Upper lobe of left lung (tissue), 6 donors: ENCODE measurements around the gene NXF3. TPM values are rescaled to one million over a fixed set of nuclear protein-coding genes. Genes with fewer than 3 reads are reported as not detected.

Experiments
- ATAC-seq, 2 donors: fragments of 200-7000 bp; cut with Tn5 transposase; one replicate each; pipeline ENCODE4 v1.9.1; 2022; ENCODE audit warnings: mild to moderate bottlenecking in 2 of 2, moderate library complexity in 2 of 2; ENCODE audit not compliant: low FRiP score in 2 of 2
- DNase-seq, 2 donors: peaks; one replicate each; pipeline ENCODE4 v3.0.0-alpha.2; 2019 to 2020
- H3K27ac ChIP-seq, 4 donors: fragments of 200-600 bp; sonication (generic); one replicate each; pipeline ENCODE4 v1.5.1; 2016 to 2019
- H3K27me3 ChIP-seq, 4 donors: fragments of 200-600 bp; sonication (generic); one replicate each; pipeline ENCODE4 v1.5.1; 2017 to 2019
- H3K36me3 ChIP-seq, 4 donors: fragments of 200-600 bp; sonication (generic); one replicate each; pipeline ENCODE4 v1.5.1; 2016 to 2019
- H3K4me1 ChIP-seq, 4 donors: fragments of 200-600 bp; sonication (generic); one replicate each; pipeline ENCODE4 v1.5.1; 2018 to 2019
- H3K4me3 ChIP-seq, 4 donors: fragments of 200-600 bp; sonication (generic); one replicate each; pipeline ENCODE4 v1.5.1; 2017 to 2019; ENCODE audit warnings: mild to moderate bottlenecking in 2 of 4, moderate library complexity in 1 of 4
- H3K9me3 ChIP-seq, 4 donors: fragments of 200-600 bp; sonication (generic); one replicate each; pipeline ENCODE4 v1.5.1; 2018 to 2019
- CTCF ChIP-seq, 6 experiments: fragments of 450-650 bp in 4 of 6; fragments of 200-600 bp in 2 of 6; sonication (generic) in 2 of 6; IDR thresholded peaks; one replicate each; pipeline ENCODE4 v1.5.1; 2016 to 2019; ENCODE audit warnings: antibody characterized with exemption in 6 of 6
- EP300 ChIP-seq, 4 donors: sonication (generic); formaldehyde crosslinking; IDR thresholded peaks; one replicate each; pipeline ENCODE4 v1.5.1; 2017; ENCODE audit warnings: antibody characterized with exemption in 4 of 4, control low read depth in 2 of 4
- POLR2A ChIP-seq, 4 donors: fragments of 450-650 bp; IDR thresholded peaks; one replicate each; pipeline ENCODE4 v1.5.1; 2016 to 2017; ENCODE audit warnings: antibody characterized with exemption in 4 of 4, mild to moderate bottlenecking in 2 of 4
- POLR2AphosphoS5 ChIP-seq, 2 donors: sonication (generic); formaldehyde crosslinking; IDR thresholded peaks; one replicate each; pipeline ENCODE4 v1.5.1; 2017; ENCODE audit warnings: antibody characterized with exemption in 2 of 2
- WGBS, 2 donors: methylation state at CpG; one replicate each; pipeline ENCODE4 v1.1.5; 2017 to 2018; 5-methylcytosine and 5-hydroxymethylcytosine counted together
- total RNA-seq, 6 donors: library from RNA; depleted of rRNA in 4 of 6; stranded (reverse); fragments of >200 nt in 4 of 6; gene quantifications; one replicate each; pipeline versions ENCODE4 v1.1.0 to v1.2.1, GENCODE V29; 2016 to 2021
- donor health status: DM: no; HTN: no; CAD: no; lungs with moderate emphysema.
- donor health status: DM: no; HTN: yes; CAD: no; lungs with severe emphysema.

Gene NXF3
- total RNA-seq, 6 donors from 2014 or later = 1.5 to 24.1 (median 6.8) TPM

- Histone ChIP-seq H3K27me3 (no peaks in the 10 kb centered on the region), H3K36me3 (no peaks in the 10 kb centered on the region), H3K9me3 (no peaks in the 10 kb centered on the region), H3K4me3 (peak within 1 kb of the TSS in 3 of 4 donors; percentile 30 to 49 (median 32)), H3K27ac (no peak within 1 kb of the TSS), H3K4me1 (peaks cover 0 to 8% (median 0%) of the 10 kb centered on the region in 4 donors)
- ATAC-seq (peak in 1 of 2 donors; percentile 55), DNase-seq (peak in 1 of 2 donors; percentile 77)
- TF ChIP-seq POLR2AphosphoS5 (IDR thresholded peaks at IDR 0.05) = no peak
- TF ChIP-seq CTCF (IDR thresholded peaks at IDR 0.05) = no peak
- no peak for TF ChIP-seq POLR2A (IDR thresholded peaks at IDR 0.05)
- TF ChIP-seq EP300 (IDR thresholded peaks at IDR 0.05) = no peak
- WGBS, 2 donors = 0 to 24% methylated on average over 2 to 36 of the region's 39 CpGs
These were observed 29.0 kb downstream of the NXF3 start, which contains the start of gene BEX1 for GRCh38 chrX:103063918-103064434. Gene BEX1, minus strand, starts transcription at chrX:103064171. Its CDS starts 897 bp downstream, at chrX:103063274.

- peak in 1 of 2 donors; percentile 56 for DNase-seq
- Histone ChIP-seq H3K4me3 (peak overlapping the region in 3 of 4 donors; percentile 30 to 49 (median 32)), H3K27me3 (no peaks in the 10 kb centered on the region)
These were observed 29.6 kb downstream of the NXF3 start for GRCh38 chrX:103063191-103063845.

GRCh38 chrX:103061486-103061885, 31.5 kb downstream of the NXF3 start:
- WGBS, 2 donors = 82 to 89% methylated on average over 3 of the region's 3 CpGs
- DNase-seq = no peak
- no peak for ATAC-seq
- no peak for TF ChIP-seq POLR2A (IDR thresholded peaks at IDR 0.05)
- no peak for TF ChIP-seq EP300 (IDR thresholded peaks at IDR 0.05)
- TF ChIP-seq CTCF (IDR thresholded peaks at IDR 0.05) = no peak
- no peak for TF ChIP-seq POLR2AphosphoS5 (IDR thresholded peaks at IDR 0.05)
- H3K27ac ChIP-seq = no peak overlapping the region
- no peaks in the 10 kb centered on the region for H3K36me3 ChIP-seq
- no peak overlapping the region for H3K4me3 ChIP-seq
- peaks cover 0 to 8% (median 0%) of the 10 kb centered on the region in 4 donors for H3K4me1 ChIP-seq
- no peaks in the 10 kb centered on the region for H3K9me3 ChIP-seq
- no peaks in the 10 kb centered on the region for H3K27me3 ChIP-seq

More at GRCh38 chrX:103063191-103063845, 29.6 kb downstream of the NXF3 start:
- ATAC-seq = peak in 1 of 2 donors; percentile 30
- peaks cover 0 to 8% (median 0%) of the 10 kb centered on the region in 4 donors for H3K4me1 ChIP-seq
- WGBS, 2 donors = 2 to 30% methylated on average over 9 to 23 of the region's 34 CpGs
- no peak overlapping the region for H3K27ac ChIP-seq
- no peaks in the 10 kb centered on the region for H3K9me3 ChIP-seq
- H3K36me3 ChIP-seq = no peaks in the 10 kb centered on the region
- no peak for TF ChIP-seq POLR2AphosphoS5 (IDR thresholded peaks at IDR 0.05)
- no peak for TF ChIP-seq EP300 (IDR thresholded peaks at IDR 0.05)
- no peak for TF ChIP-seq POLR2A (IDR thresholded peaks at IDR 0.05)
- no peak for TF ChIP-seq CTCF (IDR thresholded peaks at IDR 0.05)

- H3K4me1 ChIP-seq = no peaks in the 10 kb centered on the region
- H3K9me3 ChIP-seq = no peaks in the 10 kb centered on the region
- ATAC-seq (no peak), DNase-seq (no peak)
- no peak overlapping the region for H3K27ac ChIP-seq
- no peak overlapping the region for H3K4me3 ChIP-seq
- H3K36me3 ChIP-seq = no peaks in the 10 kb centered on the region
- no peaks in the 10 kb centered on the region for H3K27me3 ChIP-seq
- 59 to 79% methylated on average over 2 of the region's 2 CpGs for WGBS, 2 donors
- no peak for TF ChIP-seq EP300 (IDR thresholded peaks at IDR 0.05)
- TF ChIP-seq CTCF (IDR thresholded peaks at IDR 0.05) = no peak
- no peak for TF ChIP-seq POLR2A (IDR thresholded peaks at IDR 0.05)
- no peak for TF ChIP-seq POLR2AphosphoS5 (IDR thresholded peaks at IDR 0.05)
These were observed 36.0 kb downstream of the NXF3 start for GRCh38 chrX:103056902-103057301.
